ENCODE results near the gene CDK13. TPM values are rescaled to one million over a fixed set of nuclear protein-coding genes. Genes with fewer than 3 reads are reported as not detected.

Gene CDK13
- polyA plus RNA-seq, 3 donors, result 8.2 to 14.7 (median 10.6) TPM

DNA sequence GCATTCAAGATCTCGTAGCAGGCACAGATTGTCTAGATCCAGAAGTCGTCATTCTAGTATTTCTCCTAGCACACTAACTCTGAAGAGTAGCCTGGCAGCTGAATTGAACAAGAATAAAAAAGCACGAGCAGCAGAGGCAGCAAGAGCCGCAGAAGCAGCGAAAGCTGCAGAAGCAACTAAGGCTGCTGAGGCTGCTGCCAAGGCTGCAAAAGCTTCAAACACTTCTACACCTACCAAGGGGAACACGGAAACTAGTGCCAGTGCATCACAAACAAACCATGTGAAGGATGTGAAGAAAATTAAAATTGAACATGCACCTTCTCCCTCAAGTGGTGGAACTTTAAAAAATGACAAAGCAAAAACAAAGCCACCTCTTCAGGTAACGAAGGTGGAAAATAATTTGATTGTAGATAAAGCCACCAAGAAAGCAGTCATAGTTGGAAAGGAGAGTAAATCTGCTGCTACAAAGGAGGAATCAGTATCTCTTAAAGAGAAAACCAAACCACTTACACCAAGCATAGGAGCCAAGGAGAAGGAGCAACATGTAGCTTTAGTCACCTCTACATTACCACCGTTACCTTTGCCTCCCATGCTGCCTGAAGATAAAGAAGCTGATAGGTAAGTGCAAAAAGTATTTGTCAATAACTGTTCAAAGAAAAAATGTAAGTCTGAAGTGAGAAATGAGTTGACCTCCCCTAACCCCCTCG, 37.7 kb downstream of the CDK13 start:
- 51 to 90% (median 85%) methylated on average over 9 of the region's 9 CpGs for WGBS, 3 donors
- H3K27ac ChIP-seq (ENCODE audit: low read depth, low read length), result no peak overlapping the region

DNA sequence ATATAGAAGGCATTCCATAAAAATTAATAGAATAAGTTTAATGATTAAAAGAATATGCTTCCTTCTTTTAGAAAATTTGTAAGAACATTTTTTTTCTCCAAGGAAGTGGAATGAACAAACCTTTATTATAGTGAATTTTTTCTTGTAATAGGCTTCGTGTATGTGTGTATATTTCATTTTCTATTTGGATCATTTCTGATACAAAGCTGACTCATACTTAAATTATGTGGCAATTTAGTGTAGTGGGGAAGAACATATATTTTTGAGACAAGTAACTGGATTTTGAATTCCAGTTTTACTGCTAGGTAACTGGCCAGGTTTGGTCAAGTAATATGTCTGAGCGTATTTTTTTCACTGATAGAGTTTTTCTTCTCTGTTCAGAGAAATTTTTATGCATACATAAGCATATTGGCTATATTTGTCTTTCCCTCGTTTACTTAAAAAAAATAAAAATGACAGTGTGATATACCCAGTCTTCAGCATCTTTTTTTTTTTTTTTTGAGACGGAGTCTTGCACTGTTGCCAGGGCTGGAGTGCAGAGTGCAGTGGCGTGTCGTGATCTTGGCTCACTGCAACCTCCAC, 50.8 kb downstream of the CDK13 start:
- 85 to 94% (median 90%) methylated on average over 6 of the region's 6 CpGs for WGBS, 3 donors
- no peak overlapping the region for H3K27ac ChIP-seq (ENCODE audit: low read depth, low read length)

DNA sequence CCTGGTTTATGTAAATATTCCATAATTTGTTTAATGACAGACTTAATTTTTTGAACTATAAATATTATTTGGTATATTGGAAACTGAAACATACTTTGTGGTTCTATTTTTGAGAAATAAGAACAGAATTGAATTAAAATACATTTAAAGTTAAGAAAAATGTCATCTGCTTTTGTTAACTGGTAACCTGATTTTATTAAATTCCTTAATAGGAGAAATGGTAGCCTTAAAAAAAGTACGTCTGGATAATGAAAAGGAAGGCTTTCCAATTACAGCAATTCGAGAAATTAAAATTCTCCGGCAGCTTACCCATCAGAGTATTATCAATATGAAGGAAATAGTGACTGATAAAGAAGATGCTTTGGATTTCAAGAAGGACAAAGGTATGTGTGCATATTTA, 51.6 kb downstream of the CDK13 start:
- WGBS, 3 donors, result 97 to 99% (median 97%) methylated on average over 3 of the region's 3 CpGs
- H3K27ac ChIP-seq (ENCODE audit: low read depth, low read length), result no peak overlapping the region

DNA sequence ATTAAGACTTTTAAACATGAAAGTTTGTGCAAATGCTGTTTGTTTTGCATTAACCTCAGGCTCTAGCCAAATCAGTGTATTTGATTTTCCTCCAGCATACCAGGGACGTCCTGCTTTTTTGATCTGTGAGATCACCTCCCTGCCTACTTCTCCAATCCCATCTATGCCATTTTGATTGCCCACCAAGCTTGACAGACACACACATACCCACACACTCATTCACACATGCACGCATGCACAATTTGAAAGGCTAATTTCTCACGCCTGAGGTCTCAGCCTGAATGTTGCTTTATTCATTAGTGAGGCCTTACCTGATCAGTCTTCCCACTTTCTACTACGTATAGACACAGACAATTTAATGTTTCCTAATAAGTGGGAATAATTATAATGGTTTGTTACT, 53.5 kb downstream of the CDK13 start:
- WGBS, 3 donors, result 74 to 90% (median 88%) methylated on average over 4 of the region's 4 CpGs
- no peak overlapping the region for H3K27ac ChIP-seq (ENCODE audit: low read depth, low read length)

DNA sequence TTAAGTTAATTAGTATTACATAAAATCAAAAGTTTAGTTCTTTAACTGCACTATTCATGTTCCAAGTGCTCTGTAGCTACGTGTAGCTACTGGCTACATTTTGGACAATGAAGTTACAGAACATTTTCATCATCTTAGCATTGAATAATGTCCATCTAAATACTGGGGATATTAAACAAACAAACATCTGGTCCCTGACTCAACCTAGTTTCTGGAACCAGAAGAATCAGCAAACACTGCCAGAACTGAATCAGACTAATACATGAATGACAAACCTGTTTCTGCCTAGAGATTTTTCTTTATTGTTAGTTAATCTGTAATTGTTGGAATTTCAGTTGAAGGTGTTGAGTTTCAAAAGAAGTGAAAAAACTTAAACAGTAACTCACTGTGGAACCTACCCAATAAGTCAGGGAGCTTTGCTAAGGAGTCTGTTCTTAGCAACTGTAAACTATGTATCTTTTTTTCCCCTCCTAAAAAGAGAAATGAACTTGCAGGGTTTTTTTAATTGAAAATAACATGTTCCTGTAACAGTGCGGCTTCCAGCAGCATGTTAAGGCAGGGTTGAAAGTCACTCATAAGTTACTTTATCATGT, 58.3 kb downstream of the CDK13 start:
- no peak overlapping the region for H3K27ac ChIP-seq (ENCODE audit: low read depth, low read length)
- 55 to 82% (median 69%) methylated on average over 2 of the region's 2 CpGs for WGBS, 3 donors

DNA sequence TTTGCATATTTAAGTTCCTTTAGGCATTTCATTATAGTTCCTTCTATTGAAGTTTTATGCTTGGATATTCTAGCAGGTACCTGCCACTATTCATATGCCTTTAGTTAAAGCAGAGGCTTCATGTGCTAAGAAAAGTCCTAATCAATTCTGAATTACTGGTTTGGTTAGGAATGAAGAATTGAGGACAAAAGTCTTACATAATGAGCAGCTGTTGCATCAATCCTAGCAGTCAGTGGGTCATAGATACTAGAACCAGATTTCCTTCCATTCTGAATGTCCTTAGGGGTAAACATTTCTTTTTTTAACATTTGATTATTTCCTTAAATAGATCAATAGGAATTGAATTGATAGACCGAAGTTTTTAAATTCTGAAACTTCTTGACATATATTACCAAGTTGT, 59.2 kb downstream of the CDK13 start:
- H3K27ac ChIP-seq (ENCODE audit: low read depth, low read length), result no peak overlapping the region
- WGBS, 3 donors, result 87 to 93% (median 92%) methylated on average over 1 of the region's 1 CpG

DNA sequence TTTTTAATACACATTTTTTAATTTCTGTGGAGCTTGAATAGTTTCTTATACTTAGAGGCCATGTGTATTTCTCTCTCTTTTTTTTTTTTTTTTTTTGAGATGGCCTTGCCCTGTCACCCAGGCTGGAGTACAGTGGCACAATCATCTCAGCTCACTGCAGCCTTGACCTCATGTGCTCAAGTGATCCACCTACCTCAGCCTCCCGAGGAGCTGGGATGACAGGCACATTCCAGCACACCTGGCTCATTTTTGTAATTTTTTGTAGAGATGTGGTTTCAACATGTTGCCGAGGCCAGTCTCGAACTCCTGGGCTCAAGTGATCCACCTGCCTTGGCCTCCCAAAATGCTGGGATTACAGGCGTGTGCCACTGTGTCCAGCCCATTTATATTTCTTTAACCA, 64.3 kb downstream of the CDK13 start:
- WGBS, 3 donors, result 79 to 97% (median 93%) methylated on average over 4 of the region's 4 CpGs
- H3K27ac ChIP-seq (ENCODE audit: low read depth, low read length), result no peak overlapping the region

DNA sequence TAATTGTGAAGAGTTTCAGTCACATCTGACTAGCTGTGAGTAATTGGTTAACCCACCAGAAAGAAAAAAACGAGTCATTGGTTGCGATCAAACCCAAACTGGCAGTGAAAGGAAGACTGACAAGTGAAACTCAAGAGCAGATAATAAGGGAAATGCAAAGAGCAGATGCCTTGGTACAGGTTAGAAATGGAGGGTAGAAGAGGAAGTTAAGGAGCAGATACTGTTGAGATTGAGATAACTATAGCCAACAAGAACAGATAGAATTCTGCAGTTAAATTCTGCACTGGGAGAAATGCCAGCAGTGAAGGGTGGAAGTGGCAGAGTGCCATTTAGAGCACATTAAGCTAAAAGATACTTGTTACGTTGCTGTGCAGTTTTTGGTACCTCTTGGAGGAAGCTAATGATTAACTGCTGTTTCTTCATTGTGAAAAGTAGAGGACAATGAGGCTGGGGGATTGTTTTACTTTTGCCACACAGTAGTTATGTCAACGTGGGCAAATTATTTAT, 65.8 kb downstream of the CDK13 start:
- WGBS, 3 donors, result 10 to 23% (median 18%) methylated on average over 4 of the region's 4 CpGs
- H3K27ac ChIP-seq (ENCODE audit: low read depth, low read length), result no peak overlapping the region

DNA sequence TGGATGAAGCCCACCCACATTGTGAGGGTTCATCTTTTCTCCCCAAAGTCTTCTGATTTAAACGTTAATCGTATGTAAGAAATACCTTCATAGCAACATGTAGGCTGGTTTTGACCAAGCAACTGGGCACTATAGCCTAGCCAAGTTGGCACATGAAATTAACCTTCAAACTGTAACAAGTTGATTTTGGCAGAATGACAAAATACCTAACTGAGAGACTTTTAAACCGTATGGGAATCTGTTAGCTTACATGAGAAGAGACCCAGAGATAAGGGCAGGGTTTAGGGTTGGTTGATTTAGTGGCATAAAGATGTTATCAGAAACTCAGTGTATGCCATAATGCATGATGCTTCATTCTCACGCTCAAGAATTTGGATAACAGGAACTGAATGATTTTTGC, 69.5 kb downstream of the CDK13 start:
- H3K27ac ChIP-seq (ENCODE audit: low read depth, low read length), result no peak overlapping the region
- WGBS, 3 donors, result 72 to 92% (median 90%) methylated on average over 4 of the region's 4 CpGs

DNA sequence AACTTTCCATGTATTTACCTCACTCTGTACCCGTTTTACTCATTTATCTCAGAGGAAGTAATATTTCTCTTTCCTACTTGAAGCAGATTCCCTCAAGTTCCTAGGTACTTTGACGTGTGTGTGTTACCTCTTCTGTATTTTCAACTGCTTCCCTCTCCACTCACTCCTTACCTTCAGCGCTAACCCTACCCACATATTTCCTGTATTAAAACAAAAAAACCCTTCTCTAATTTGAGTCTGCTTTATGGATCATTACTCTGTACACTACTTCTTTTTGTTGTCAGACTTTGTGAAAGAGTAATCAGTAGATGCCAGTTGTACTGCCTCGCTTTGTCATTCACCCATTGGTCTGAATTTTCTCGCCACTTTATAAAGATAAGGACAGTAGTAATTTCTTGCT, 74.0 kb downstream of the CDK13 start:
- no peak overlapping the region for H3K27ac ChIP-seq (ENCODE audit: low read depth, low read length)
- WGBS, 3 donors, result 73 to 87% (median 78%) methylated on average over 5 of the region's 5 CpGs

DNA sequence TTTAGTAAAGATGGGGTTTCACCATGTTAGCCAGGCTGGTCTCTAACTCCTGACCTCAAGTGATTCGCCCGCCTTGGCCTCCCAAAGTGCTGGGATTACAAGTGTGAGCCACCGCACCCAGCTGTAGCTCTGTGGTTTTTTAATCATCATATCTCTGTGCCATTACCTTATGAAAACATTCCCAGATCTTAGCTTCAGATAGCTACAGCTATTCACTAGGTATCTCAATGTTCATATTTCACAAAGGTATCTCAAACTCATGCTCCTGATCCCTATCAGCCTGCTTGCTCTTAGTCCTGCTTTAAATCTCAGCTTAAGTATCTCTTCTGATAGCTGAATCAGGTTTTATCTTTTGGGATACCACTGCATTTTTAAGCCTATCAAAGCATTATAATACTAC, 74.8 kb downstream of the CDK13 start:
- WGBS, 3 donors, result 93 to 100% (median 97%) methylated on average over 3 of the region's 3 CpGs
- no peak overlapping the region for H3K27ac ChIP-seq (ENCODE audit: low read depth, low read length)

DNA sequence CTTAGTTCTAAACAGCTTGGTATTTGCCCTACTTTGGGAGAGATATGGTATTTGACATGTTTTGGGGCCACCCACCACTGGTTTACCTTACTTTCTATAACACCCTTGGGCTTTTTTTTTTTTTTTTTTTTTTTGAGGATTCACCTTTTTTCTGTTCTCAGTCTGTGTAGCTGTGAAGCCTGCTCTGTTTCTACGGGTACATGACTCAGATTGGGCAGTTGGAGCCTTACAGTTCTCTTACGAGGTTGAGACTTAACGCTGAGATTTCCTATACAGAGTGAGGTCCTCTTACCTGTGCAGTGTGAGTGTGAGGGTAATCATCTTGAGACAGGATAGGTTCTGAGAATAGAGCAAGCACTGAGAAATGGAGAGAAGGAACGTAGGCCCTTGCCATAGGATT, 77.5 kb downstream of the CDK13 start:
- WGBS, 3 donors, result 95 to 97% (median 96%) methylated on average over 4 of the region's 4 CpGs
- no peak overlapping the region for H3K27ac ChIP-seq (ENCODE audit: low read depth, low read length)

DNA sequence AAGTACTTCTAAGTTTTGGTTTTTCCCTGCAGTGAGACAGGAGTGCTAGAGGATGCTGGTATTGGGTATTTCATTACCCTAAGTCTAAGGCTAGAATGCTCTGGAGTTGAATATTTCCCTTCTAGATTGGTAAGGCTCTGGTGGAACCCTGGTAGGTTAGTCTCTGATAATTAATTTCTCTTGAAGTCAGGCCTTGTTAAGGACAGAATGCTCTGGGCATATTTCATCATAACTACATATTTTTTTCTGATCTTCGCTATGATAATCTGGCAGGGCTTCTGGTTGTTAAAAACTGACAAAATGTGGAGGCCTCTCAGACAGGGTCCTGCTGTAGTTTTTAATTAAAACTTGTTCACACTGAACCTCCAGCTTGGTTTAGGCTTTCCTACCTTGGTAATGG, 83.8 kb downstream of the CDK13 start:
- no peak overlapping the region for H3K27ac ChIP-seq (ENCODE audit: low read depth, low read length)
- 70 to 83% (median 78%) methylated on average over 1 of the region's 1 CpG for WGBS, 3 donors

DNA sequence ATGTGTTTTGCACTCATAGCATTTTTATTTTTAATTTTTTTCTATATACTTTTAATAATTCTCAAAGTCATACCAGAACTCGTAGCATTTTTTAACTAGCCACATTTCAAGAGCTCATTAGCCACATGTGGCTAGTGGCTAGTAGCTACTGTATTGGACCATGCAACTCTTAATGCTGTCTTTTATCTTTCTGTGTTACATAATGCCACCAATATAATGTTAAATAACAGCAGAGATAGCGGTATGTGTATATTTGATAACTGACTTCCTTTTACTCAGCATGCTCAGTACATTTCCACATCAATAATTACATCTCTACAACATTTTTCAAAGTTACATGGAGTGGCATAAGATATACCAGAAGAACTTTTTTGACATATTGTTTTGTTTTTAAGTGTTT, 91.4 kb downstream of the CDK13 start:
- WGBS, 3 donors, result 61 to 85% (median 84%) methylated on average over 2 of the region's 2 CpGs
- no peak overlapping the region for H3K27ac ChIP-seq (ENCODE audit: low read depth, low read length)

DNA sequence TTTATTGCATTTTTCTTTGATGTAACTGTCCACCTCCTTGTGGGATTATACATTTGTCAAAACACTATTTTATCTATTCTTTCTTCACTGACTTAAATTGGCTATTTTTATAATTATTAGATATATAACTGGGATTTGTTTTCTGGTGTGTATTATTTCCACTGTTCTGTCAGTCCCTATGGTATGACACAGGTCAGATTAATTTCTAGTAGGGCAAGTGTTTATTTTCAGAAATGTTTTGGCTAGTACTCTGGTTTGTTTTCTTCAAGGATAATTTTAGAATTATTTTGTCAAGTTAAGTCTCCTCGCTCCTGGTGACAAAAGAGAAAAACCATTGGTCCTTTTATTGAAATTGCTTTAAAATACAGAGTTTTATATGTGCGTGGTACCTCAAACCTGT, 93.1 kb downstream of the CDK13 start:
- 89 to 95% (median 91%) methylated on average over 2 of the region's 2 CpGs for WGBS, 3 donors
- no peak overlapping the region for H3K27ac ChIP-seq (ENCODE audit: low read depth, low read length)

DNA sequence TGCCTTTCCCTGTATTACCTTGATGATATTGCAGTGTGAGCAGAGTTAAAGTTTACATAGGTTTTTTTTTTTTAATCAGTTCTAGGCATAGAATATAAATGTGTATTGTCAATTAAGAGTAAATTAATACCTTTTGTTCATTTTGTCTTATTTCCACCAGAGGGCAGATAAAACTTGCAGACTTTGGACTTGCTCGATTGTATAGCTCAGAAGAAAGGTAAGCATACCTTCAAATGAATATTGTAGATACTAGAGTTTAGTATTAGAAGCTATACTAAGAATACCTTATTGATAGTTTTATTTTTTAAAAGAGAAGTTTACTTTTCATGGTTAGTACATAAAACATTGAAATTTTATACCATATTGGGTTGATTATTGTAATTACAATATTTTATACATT, 97.6 kb downstream of the CDK13 start:
- WGBS, 3 donors, result 32 to 81% (median 80%) methylated on average over 1 of the region's 1 CpG
- H3K27ac ChIP-seq (ENCODE audit: low read depth, low read length), result no peak overlapping the region

DNA sequence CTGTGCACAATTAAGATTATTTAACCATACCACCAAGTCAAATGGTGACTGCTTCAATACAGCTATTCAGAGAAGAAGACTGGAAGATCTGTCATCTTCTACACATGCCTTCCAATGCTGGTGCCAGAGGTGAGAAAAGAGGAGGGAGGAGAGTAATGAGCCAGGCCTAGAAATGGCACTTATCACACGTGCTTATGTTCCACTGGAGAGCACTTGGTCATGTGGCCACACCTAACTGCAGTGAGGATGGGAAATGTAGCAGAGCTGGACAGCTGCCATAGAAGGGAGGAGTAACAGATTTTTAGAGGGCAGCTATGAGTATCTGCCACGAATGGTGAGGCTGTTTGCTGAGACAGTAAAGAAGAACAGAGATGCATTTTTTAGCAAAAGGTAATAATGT, 107.2 kb downstream of the CDK13 start:
- 24 to 30% (median 29%) methylated on average over 2 of the region's 2 CpGs for WGBS, 3 donors

DNA sequence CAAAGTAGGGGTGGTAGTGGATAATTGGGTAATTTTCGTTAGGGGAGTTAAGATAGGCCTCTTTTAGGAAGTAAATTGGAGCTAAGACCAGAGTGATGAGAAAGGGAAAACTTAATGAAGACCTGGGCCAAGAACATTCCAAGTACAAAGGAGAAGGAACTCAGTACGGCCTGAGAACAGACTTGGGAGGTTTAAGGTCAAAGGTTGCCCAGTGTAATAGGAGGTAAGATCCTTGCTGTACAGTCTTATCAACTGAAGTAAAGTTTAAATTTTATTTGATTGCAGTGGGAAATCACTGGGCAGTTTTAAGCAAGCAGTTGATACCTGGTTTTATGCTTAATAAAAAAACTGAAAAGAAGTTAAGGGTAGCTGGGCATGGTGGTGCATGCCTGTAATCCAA, 108.0 kb downstream of the CDK13 start:
- H3K27ac ChIP-seq (ENCODE audit: low read depth, low read length), result no peak overlapping the region
- WGBS, 3 donors, result 18 to 57% (median 35%) methylated on average over 2 of the region's 2 CpGs

More for the DNA sequence above, 107.2 kb downstream of the CDK13 start:
- H3K27ac ChIP-seq (ENCODE audit: low read depth, low read length), result no peak overlapping the region

DNA sequence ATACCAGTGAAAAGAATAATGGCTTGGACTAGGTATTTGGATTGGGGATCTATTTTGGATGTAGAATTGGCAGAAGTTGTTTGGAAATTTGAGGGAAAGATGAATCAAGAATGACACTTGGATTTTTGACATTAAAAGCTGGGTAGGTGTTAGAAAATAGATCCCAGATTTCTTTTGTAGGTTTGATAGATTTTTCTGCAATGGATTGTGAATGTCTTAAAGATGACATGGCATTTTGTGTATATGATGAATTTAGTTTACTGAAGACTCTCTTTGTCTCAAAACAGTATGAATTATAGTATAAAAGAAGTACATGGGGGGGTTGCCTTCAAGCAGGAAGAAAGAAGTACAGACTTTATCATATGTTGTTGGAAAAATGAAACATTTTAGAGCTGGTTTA, 108.6 kb downstream of the CDK13 start:
- H3K27ac ChIP-seq (ENCODE audit: low read depth, low read length), result no peak overlapping the region

DNA sequence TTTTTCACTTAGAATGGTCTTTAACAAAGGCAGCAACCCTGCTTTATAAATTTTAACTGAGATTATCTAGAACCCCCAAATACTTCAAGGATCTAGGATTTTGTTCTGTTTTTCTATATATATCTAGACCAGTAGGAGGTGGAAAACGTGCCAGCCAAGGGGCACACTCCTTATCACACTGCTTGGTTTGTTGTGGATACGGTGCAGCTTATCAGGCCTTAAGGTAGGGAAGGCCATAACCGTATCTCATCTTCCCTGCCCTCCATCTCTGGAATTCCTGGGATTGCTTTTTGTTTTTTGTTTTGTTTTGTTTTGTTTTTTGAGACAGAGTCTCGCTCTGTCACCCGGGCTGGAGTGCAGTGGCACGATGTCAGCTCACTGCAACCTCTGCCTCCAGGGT, 109.0 kb downstream of the CDK13 start:
- 66 to 88% (median 86%) methylated on average over 6 of the region's 6 CpGs for WGBS, 3 donors
- H3K27ac ChIP-seq (ENCODE audit: low read depth, low read length), result no peak overlapping the region
